Measurements from ENCODE around the gene SSPN.

DNA sequence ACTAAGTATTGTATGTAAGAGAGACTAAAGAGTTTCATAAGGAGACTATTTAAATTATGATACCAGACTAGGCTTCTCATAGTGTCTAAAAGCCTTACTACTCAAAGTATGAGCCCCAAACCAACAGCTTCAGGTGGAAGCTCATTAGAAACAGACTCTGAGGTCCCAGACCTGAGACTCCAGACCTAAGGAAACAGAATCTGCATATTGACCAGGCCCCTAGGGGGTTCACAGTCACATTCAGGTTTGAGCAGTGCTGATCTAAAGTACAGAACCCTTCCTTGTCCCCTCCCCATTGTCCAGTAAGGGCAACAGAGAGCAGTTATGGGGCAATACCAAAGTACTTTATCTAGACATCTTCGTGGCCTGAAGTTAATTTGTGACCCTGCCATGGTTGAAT lies 87.7 kb downstream of the SSPN start:
- TF ChIP-seq, protein P1, sequence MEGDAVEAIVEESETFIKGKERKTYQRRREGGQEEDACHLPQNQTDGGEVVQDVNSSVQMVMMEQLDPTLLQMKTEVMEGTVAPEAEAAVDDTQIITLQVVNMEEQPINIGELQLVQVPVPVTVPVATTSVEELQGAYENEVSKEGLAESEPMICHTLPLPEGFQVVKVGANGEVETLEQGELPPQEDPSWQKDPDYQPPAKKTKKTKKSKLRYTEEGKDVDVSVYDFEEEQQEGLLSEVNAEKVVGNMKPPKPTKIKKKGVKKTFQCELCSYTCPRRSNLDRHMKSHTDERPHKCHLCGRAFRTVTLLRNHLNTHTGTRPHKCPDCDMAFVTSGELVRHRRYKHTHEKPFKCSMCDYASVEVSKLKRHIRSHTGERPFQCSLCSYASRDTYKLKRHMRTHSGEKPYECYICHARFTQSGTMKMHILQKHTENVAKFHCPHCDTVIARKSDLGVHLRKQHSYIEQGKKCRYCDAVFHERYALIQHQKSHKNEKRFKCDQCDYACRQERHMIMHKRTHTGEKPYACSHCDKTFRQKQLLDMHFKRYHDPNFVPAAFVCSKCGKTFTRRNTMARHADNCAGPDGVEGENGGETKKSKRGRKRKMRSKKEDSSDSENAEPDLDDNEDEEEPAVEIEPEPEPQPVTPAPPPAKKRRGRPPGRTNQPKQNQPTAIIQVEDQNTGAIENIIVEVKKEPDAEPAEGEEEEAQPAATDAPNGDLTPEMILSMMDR (IDR thresholded peaks at IDR 0.05), result no peak
- no peak for TF ChIP-seq POLR2A (IDR thresholded peaks at IDR 0.05)
